HL-60/S4 (cell line): ENCODE results near the gene FHIT.

Source experiments
- in situ Hi-C: fragments of 300-500 bp; cut with MboI; formaldehyde crosslinking; loops from 2 replicates; pipeline ENCODE4 v1.14.3; 2022; ENCODE audit warnings: low sequenced_read_pairs

The FHIT gene

DNA sequence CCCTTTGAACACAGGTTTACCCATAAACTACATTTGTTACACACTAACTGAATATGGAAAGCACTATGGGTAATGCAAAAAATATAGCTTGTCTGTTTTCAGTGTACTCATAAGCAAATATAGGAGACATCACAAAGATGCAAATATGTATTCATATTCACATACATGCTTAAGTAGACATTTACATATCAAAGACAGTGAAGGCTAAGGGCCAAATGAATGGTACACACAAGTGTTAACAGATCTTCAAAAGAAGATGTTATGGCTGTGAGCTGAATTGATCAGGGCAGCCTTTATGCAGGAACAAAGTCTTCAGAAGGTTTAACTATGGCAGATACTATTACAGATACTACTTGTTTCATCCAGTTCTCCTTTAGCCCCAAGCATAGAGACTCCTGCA is 384.1 kb downstream of the FHIT start:
- in situ Hi-C loops, result no loop called here

DNA sequence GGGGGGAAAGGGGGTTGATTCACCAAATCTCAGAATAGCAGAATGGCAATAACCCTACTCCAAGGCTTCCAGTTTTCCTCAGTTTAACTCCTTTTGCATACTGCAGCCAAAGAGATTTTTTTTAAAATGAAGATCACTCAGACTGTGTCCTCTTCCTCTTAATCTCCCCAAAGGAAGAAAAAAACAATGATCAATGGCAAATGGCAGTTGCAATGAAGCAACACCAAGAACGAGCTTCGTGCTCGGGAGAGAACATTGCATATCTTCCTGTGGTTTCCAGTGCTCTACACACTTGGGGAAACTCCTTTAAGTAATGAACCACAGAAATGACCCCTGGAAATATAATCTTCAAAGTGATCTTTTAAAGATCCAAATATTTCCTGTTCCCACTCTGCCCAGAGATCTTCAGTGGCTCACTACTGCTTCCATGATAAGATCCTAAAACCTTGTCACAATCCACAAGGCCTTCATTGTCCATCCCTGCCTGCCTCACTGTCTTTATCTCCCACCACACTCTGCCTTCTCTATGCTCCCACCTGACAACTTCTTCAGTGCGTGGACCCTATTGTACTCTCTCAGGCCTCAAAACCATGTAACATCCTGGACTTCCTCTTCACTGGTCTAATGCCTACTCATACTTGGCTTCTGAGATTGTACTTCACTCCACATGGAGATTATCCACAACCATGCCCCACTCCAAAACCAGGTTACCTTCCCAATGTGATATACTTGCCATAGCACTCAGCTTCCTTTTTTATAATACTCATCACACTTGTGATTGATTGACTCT is 394.8 kb downstream of the FHIT start:
- in situ Hi-C loops, result no loop called here

GRCh38 chr3:60855250-60855649 is 396.0 kb downstream of the FHIT start:
- in situ Hi-C loops, result no loop called here

DNA sequence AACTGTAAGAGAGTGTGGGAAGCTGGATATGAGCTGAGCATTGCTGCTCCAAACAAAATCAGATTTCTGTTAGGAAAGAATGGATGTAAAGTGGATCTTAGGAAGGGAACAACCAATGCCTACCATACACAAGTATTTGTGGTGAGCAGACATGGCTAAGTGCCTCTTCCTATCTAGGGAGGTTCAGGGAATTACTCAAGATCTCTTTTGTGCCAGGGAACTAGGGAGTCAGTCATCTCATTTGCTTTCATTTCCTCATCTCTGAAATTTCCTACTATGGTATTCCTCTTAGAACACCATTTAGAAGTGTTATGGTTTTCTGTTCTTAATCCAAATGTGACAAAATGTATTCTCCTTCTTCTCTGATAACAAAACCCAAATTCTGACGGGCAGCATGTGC is 396.5 kb downstream of the FHIT start:
- in situ Hi-C loops, result no loop called here

DNA sequence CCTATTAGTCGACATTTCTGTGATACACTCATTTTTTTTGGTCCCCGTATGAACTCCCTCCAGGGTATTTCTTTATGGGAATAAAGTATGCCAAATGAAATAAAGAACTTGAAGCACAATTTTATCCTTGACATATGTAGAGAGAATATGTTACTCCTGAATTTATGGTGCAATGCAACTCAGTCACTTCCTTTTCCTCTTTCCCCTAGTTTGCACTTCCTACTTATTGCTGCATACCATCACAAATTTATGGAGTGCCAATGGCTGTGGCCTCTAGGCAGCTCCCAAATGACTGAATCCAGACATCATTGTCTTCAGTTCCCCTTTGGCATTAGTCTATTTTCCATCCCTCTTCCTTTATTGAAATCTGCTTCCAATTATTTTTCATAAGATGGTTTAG is 403.5 kb downstream of the FHIT start:
- in situ Hi-C loops, result no loop called here

- in situ Hi-C loops, result no loop called here
Measured at GRCh38 chr3:60844256-60844655, 407.0 kb downstream of the FHIT start.

GRCh38 chr3:60841355-60841754 is 409.9 kb downstream of the FHIT start:
- in situ Hi-C loops, result no loop called here

- in situ Hi-C loops, result no loop called here
Measured at GRCh38 chr3:60839246-60839645, 412.0 kb downstream of the FHIT start.

DNA sequence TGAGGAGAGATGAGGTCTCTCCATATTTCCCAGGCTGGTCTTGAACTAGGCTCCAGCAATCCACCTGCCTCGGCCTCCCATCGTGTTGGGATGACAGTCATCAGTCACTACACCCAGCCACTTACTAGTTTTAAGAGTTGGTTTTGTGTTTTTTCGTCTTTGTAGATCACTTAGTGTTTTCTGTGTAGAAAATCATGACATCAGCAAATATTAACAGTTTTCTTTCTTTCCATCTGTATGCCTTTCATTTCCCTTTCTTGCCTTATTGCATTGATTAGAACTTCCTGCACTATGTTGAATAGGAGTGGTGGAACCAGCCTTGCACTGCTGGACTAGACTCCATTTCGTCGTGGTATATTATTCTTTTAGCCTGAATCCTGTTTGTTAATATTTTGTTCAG is 415.5 kb downstream of the FHIT start:
- in situ Hi-C loops, result no loop called here

DNA sequence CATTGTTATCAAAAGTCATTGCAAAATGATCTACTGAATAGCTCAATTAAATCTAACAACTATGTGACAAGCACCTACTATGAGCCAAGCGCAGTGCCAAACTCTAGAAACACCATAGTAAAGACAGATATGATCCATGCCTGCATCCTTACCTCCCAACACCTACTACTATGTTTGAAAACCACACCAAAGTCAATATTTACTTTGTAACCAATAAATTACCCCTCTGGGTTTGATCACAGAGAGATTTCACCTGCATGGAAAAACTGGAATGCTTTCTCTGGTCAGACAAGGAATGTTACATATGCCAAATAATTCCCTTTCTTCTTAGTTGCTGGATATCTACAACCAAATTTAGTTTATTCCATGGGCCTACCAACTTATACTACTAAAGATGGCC is 422.2 kb downstream of the FHIT start:
- in situ Hi-C loops, result no loop called here

- in situ Hi-C loops, result no loop called here
Measured at GRCh38 chr3:60827666-60828065, 423.6 kb downstream of the FHIT start.

DNA sequence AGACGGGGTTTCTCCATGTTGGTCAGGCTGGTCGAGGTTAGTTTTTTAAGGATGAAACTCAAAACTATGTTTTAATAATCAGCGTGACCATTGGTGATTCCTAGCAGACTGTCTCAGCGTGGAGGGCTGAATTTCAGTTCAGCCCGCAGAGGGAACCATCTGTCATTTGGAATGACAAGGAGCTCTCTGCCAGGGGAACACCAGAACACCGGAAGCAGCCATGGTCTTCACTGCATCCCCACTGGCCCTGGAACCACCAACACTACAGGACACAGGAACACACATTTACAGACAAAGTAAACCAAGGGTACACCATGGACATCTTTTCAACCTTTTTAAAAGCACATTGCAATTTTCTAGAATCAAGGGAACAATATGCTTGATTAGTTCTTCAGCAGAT is 424.7 kb downstream of the FHIT start:
- in situ Hi-C loops, result no loop called here

DNA sequence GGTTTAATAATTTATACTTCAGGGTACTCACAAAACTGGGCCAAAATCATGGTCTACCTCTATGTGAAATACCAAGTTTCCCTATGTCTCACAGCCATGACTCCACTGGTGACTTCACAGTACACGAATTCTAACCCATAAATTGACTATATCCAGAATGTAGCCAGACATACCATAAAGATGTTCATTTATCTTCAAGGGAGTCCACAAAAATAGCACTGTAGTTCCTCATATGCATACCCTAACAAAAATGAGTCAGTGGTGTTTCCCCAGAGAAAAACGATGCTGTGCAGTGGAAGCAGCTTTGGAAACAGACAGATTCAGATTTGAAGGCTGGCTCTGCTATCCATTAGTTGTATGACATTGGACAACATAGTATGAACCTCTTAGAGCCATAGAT is 438.8 kb downstream of the FHIT start:
- in situ Hi-C loops, result no loop called here

DNA sequence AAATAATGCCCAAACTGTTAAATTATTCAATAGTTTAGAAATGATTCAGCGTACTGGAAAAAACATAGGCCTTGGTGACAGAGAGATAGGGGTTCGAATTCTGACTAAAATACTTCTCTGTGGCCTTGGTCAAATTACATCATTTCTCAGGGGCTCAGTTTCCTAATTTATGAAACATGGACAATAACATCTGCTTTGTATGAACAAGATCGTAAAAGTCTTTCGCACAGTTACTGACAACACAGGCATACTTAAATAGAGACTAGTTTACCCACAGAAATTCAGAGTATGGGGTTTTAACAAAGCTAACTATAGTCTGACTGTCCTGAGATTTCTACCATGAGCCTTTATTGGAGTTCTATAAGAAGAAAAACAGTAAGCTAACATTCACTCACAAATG is 440.4 kb downstream of the FHIT start:
- in situ Hi-C loops, result no loop called here

DNA sequence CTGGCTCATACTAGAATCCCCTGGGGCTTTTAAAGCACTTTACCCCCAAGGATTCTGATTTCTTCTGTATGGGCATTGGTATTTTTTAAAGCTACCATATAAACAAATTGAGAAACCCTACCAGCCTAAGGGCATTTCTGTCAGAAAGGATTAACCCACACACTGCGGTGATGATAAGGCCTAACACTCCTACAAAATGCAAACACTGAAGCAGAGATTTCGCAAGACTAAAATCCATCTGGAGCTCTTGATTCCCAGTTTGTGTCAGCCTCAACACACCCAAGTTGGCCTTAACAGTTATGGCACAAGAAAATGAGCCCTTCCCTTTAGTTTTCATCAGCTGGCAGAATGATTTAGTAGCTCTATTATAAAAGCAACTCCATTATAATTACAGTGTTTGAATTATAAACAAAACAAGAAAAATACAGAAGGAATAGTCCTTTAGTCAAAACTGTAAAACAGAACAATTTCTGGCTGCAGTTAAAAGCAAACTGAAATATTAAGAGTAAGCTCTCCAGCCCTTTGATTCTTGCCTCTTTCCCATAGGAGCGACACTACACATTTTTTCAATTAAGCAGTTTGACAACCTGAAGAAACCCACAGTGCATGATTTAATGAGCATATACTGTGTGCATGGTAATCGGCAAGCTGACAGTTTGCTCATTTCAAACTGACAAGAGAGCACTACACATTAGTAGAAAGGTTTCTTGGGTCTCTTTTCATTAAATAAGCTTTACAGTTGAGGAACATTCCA is 441.2 kb downstream of the FHIT start:
- in situ Hi-C loops, result no loop called here

DNA sequence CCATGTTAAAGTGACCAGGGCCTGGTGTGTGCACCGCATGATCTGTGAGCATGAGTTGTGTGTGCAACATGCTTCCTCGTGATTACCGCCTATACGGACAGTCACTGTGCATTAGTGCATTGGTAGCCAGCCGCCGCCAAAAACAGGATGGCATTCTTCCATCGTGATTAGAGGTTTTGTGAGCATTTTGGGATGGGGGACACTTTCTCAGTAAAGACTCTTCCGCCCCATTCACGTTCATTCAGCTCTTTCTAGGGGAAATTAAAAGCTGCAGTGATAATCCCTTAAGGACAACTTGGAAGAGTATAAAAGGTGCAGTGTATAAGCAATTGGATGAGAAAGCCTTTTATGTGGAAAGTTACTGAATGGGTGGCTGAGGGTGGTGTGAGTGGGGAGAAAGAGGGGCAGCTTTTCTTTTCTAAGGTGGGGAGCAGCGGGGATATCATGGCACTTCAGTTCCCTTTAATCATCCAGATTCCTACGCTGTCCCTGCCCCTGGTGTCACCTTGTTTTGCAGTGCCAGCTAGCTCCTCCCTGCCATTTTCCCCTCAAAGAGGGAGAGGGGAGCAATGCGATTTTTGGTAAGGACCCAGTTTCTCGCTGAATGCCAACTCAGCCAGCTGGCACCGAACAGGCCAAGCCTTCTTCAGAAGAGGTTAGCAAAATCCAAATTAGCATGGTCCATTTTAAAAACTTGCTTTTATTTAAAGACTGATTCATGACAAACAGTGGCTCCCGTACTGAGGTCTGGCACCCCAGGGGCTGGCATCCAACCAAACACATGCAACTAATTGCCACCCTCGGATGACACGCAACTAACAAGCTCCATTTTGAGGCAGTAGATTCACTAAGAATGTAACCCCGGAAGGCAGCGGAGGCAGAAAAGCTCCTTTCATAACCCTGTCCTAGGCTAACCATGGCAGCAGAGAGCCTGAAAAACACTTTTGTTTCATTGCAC is 447.8 kb downstream of the FHIT start:
- in situ Hi-C loops, result no loop called here

- in situ Hi-C loops, result no loop called here
Measured at GRCh38 chr3:60801307-60801706, 449.9 kb downstream of the FHIT start.

- in situ Hi-C loops, result no loop called here
Measured at GRCh38 chr3:60798456-60798855, 452.8 kb downstream of the FHIT start.

GRCh38 chr3:60792249-60792852 is 458.9 kb downstream of the FHIT start:
- in situ Hi-C loops, result no loop called here

- in situ Hi-C loops, result no loop called here
Measured at GRCh38 chr3:60788185-60788584, 463.1 kb downstream of the FHIT start.

DNA sequence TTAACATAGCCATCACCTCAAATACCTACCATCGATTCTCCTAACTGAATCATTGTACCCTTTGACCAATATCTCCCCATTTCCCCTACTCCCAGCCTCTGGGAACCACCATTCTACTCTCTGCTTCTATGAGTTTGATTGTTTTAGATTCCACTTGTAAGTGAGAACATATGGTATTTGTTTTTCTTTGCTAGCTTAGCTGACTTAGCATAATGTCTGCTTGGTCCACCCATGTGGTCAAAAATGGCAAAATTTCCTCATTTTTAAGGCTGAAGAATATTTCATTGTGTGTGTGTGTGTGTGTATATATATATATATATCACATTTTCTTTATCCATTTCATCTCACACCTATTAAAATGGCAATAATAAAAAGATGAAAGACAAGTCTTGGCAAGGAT is 469.3 kb downstream of the FHIT start:
- in situ Hi-C loops, result no loop called here
